HepG2 (cell line): ENCODE results near the gene RABGAP1L. TPM values are rescaled to one million over a fixed set of nuclear protein-coding genes. Genes with fewer than 3 reads are reported as not detected.

ENCODE experiments used
- ATAC-seq: fragments of 200-7000 bp; cut with Tn5 transposase; 3 replicates; pipeline ENCODE4 v1.9.1; 2020; ENCODE audit warnings: mild to moderate bottlenecking, moderate library complexity
- BruUV-seq: library from RNA; stranded (reverse); fragments of 400-500 nt; replicated peaks from 2 replicates; lab custom pipeline; 2021; lab: Mats Ljungman, UMichigan
- CTCF ChIA-PET: fragments of 300-600 bp; formaldehyde crosslinking; extraction: SDS; loops from one replicate; lab custom pipeline; 2021; ENCODE audit warnings: low total read pairs, inconsistent platforms, low intra/inter-chr PET ratio; lab: Yijun Ruan, JAX
- POLR2A ChIA-PET: fragments of 350-600 bp; sonication (Branson Sonifier 250); formaldehyde crosslinking; loops from one replicate; lab custom pipeline; 2020; ENCODE audit warnings: antibody characterized with exemption, inconsistent platforms; lab: Yijun Ruan, JAX
- DNase-seq: peaks from one replicate; pipeline ENCODE4 v3.0.0-alpha.2; 2015; ENCODE audit warnings: low spot score
- FAIRE-seq: peaks from 3 replicates; lab custom pipeline; 2011; peaks lifted over from hg19 to GRCh38; lab: Jason Lieb, UNC
- H2AFZ ChIP-seq: one replicate; pipeline ENCODE4 v1.6.1; 2011; ENCODE audit warnings: low read length, inconsistent platforms
- H3K27ac ChIP-seq: fragments of 300-600 bp; 3 replicates; pipeline ENCODE4 v1.8.0; 2011; ENCODE audit warnings: mixed run types, mild to moderate bottlenecking, mixed read lengths, low read length, inconsistent platforms; ENCODE audit not compliant: insufficient read depth; ENCODE audit errors: extremely low read length
- H3K27me3 ChIP-seq, 2 experiments: fragments of 200-600 bp in 1 of 2; 2 replicates in 1 of 2; 3 replicates in 1 of 2; pipeline versions ENCODE4 v1.6.0 to v1.8.0; 2011; ENCODE audit warnings: low read length in 2 of 2, mild to moderate bottlenecking in 2 of 2, moderate library complexity in 2 of 2, inconsistent platforms in 1 of 2; ENCODE audit not compliant: insufficient read depth in 2 of 2, control insufficient read depth in 1 of 2
- H3K36me3 ChIP-seq, 2 experiments: fragments of 200-600 bp in 1 of 2; replicated peaks in 1 of 2; 2 replicates in 1 of 2; 3 replicates in 1 of 2; pipeline versions ENCODE4 v1.5.1 to v1.8.0; 2011; ENCODE audit warnings: low read length in 2 of 2, inconsistent platforms in 1 of 2; ENCODE audit not compliant: insufficient read depth in 2 of 2, control insufficient read depth in 1 of 2
- H3K4me1 ChIP-seq: 2 replicates; pipeline ENCODE4 v1.5.1; 2012; ENCODE audit warnings: low read length, inconsistent platforms; ENCODE audit not compliant: insufficient read depth
- H3K4me2 ChIP-seq: 2 replicates; pipeline ENCODE4 v1.6.0; 2011; ENCODE audit warnings: low read depth, low read length, inconsistent platforms
- H3K4me3 ChIP-seq, 3 experiments: fragments of 200-600 bp in 1 of 3; sonication (generic), shearing (Covaris generic) in 1 of 3; replicated peaks in 1 of 3; 2 replicates each; pipeline ENCODE4 v1.5.1; 2011 to 2016; ENCODE audit warnings: low read length in 3 of 3, inconsistent platforms in 2 of 3, low read depth in 2 of 3, mild to moderate bottlenecking in 2 of 3, control low read depth in 1 of 3, mixed read lengths in 1 of 3; ENCODE audit not compliant: insufficient read depth in 1 of 3
- H3K79me2 ChIP-seq: one replicate; pipeline ENCODE4 v1.6.1; 2011; ENCODE audit warnings: low read length, inconsistent platforms; ENCODE audit not compliant: insufficient read depth
- H3K9ac ChIP-seq: 2 replicates; pipeline ENCODE4 v1.6.0; 2011; ENCODE audit warnings: mild to moderate bottlenecking, low read depth, low read length, inconsistent platforms; ENCODE audit not compliant: insufficient read depth
- H3K9me3 ChIP-seq: 2 replicates; pipeline ENCODE4 v1.5.1; 2012; ENCODE audit warnings: mild to moderate bottlenecking, low read length
- H4K20me1 ChIP-seq: 2 replicates; pipeline ENCODE4 v1.6.0; 2011; ENCODE audit warnings: inconsistent platforms, mild to moderate bottlenecking, low read length, moderate library complexity; ENCODE audit not compliant: insufficient read depth
- ATF4 ChIP-seq, 2 experiments: fragments of 450-650 bp in 1 of 2; sonication (generic) in 1 of 2; formaldehyde crosslinking; IDR thresholded peaks; 2 replicates each; pipeline versions ENCODE4 v1.5.0 to v1.8.0; 2020 to 2022; ENCODE audit warnings: mild to moderate bottlenecking in 1 of 2, missing genetic modification reagents in 1 of 2
- CEBPB ChIP-seq: IDR thresholded peaks from 2 replicates; pipeline ENCODE4 v1.6.1; 2011; ENCODE audit warnings: low read depth, low read length, improper control_type of control experiment, borderline replicate concordance
- CEBPG ChIP-seq: IDR thresholded peaks from 2 replicates; pipeline ENCODE4 v1.6.1; 2016
- KAT7 ChIP-seq: IDR thresholded peaks from 2 replicates; pipeline ENCODE4 v1.6.1; 2018; ENCODE audit warnings: borderline replicate concordance, missing compliant biosample characterization
- NR0B2 ChIP-seq: sonication (generic); formaldehyde crosslinking; IDR thresholded peaks from 2 replicates; pipeline ENCODE4 v1.4.0; 2020; ENCODE audit warnings: mild to moderate bottlenecking, missing genetic modification reagents
- WGBS: methylation state at CpG from one replicate; pipeline ENCODE4 v1.1.6; 2017; ENCODE audit warnings: low lambda C conversion rate; 5-methylcytosine and 5-hydroxymethylcytosine counted together
- in situ Hi-C: cut with HindIII; loops from 2 replicates; pipeline ENCODE4 v1.10.0; 2017; ENCODE audit warnings: low pct_unique_long_range_greater_than_20kb; ENCODE audit not compliant: extremely low pct_ligation_motif_present
- intact Hi-C: fragments of 100-400 bp; cut with micrococcal nuclease; formaldehyde crosslinking; loops from one replicate; pipeline ENCODE4 v1.10.0; 2022; ENCODE audit not compliant: unreplicated experiment
- polyA plus RNA-seq, 8 experiments: library from polyadenylated mRNA; depleted of rRNA in 3 of 8; stranded (reverse) in 7 of 8; unstranded in 1 of 8; fragments of >200 nt; fragmentation: Illumina TruSeq in 4 of 8; extraction: Trizol in 4 of 8; gene quantifications; 2 replicates each; pipeline versions ENCODE4 v1.2.1 to v1.2.3, GENCODE V29; 2011 to 2016; ENCODE audit warnings: low read depth in 4 of 8, missing spikeins in 1 of 8, mixed read lengths in 1 of 8; ENCODE audit not compliant: insufficient read depth in 1 of 8
- total RNA-seq, 5 experiments: library from RNA; depleted of rRNA; stranded (reverse); fragments of >200 nt; fragmentation: Illumina TruSeq; extraction: Trizol; gene quantifications; 2 replicates each; pipeline ENCODE4 v1.2.3, GENCODE V29; 2016; ENCODE audit warnings: low read depth in 1 of 5
- TF ChIP-seq, protein P1 (sequence below): sonication (generic); formaldehyde crosslinking; IDR thresholded peaks from 2 replicates; pipeline ENCODE4 v1.4.0; 2020; ENCODE audit warnings: missing genetic modification reagents

Gene RABGAP1L
- total and polyA plus RNA-seq, 2 of the 13 experiments (the other 11 are each of a cell fraction or from before 2014, with no cell fraction given), result 7.9 to 22.6 TPM

DNA sequence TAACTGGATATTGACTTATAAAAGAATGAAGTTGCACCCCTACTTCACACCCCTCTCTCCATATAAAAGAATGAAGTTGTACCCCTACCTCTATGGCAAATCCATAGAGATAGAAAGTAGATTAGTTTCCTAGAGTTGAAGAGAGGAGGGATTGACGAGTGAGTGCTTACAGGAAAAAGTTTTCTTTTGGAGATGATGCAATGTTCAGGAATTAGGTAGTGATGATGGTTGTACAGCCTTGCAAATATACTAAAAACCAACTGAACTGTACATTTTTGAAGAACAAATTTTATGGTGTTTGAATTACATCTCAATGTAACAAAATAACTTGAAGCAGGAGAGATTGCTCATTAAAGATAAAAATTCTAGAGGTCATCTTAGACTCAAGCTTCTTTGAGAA, 561.3 kb downstream of the RABGAP1L start:
- TF ChIP-seq CEBPG (CRISPR knock-in tag) (peak; percentile 66), ATF4 (CRISPR knock-in tag; IDR thresholded peaks at IDR 0.05) (peak in 1 of 2 experiments; percentile 54; a peak in 2 of 4 replicates), CEBPB (peak; percentile 60; the same call in 1 of the 2 replicates), NR0B2 (CRISPR knock-in tag) (no peak), KAT7 (CRISPR knock-in tag) (no peak)
- TF ChIP-seq, protein P1, sequence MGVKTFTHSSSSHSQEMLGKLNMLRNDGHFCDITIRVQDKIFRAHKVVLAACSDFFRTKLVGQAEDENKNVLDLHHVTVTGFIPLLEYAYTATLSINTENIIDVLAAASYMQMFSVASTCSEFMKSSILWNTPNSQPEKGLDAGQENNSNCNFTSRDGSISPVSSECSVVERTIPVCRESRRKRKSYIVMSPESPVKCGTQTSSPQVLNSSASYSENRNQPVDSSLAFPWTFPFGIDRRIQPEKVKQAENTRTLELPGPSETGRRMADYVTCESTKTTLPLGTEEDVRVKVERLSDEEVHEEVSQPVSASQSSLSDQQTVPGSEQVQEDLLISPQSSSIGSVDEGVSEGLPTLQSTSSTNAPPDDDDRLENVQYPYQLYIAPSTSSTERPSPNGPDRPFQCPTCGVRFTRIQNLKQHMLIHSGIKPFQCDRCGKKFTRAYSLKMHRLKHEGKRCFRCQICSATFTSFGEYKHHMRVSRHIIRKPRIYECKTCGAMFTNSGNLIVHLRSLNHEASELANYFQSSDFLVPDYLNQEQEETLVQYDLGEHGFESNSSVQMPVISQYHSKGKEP (CRISPR knock-in tag), result no peak
- no peak overlapping the region for H3K4me2 ChIP-seq
- H3K9me3 ChIP-seq, result no peaks in the 10 kb centered on the region
- no TSS peak for BruUV-seq
- H3K4me1 ChIP-seq, result peaks cover 35% of the 10 kb centered on the region
- in situ Hi-C loops, result no loop called here
- ATAC-seq, result no peak
- 79% methylated on average over 1 of the region's 1 CpG for WGBS
- no peak overlapping the region for H3K9ac ChIP-seq
- H4K20me1 ChIP-seq, result no peaks in the 10 kb centered on the region
- H3K79me2 ChIP-seq, result no peaks in the 10 kb centered on the region
- no peak for FAIRE-seq
- H3K27me3 ChIP-seq, result no peaks in the 10 kb centered on the region
- CTCF ChIA-PET, result no interaction called here
- no peak for DNase-seq
- H3K4me3 ChIP-seq, result no peak overlapping the region
- POLR2A ChIA-PET, result no interaction called here
- no peaks in the 10 kb centered on the region for H3K36me3 ChIP-seq
- no peak overlapping the region for H2AFZ ChIP-seq
- intact Hi-C loops, result no loop called here
- no peak overlapping the region for H3K27ac ChIP-seq
